Measurements from ENCODE around the gene PHLDA3. TPM values are rescaled to one million over a fixed set of nuclear protein-coding genes. Genes with fewer than 3 reads are reported as not detected.

Gene PHLDA3
- total and polyA plus RNA-seq, 8 donors = 11.1 to 82.7 (median 18.1) TPM

- intact Hi-C loops (cut with DNase I) = no loop called here
- no peak for DNase-seq
These were observed 41.0 kb downstream of the PHLDA3 start for GRCh38 chr1:201427963-201428362.

GRCh38 chr1:201426479-201427310 is 42.3 kb downstream of the PHLDA3 start:
- Histone ChIP-seq H3K4me3 (no peak overlapping the region), H3K27ac (no peak overlapping the region), H3K9me3 (no peaks in the 10 kb centered on the region), H3K36me3 (no peaks in the 10 kb centered on the region), H3K4me1 (no peaks in the 10 kb centered on the region), H3K27me3 (no peaks in the 10 kb centered on the region)
- ATAC-seq = no peak
- TF ChIP-seq, protein P1, sequence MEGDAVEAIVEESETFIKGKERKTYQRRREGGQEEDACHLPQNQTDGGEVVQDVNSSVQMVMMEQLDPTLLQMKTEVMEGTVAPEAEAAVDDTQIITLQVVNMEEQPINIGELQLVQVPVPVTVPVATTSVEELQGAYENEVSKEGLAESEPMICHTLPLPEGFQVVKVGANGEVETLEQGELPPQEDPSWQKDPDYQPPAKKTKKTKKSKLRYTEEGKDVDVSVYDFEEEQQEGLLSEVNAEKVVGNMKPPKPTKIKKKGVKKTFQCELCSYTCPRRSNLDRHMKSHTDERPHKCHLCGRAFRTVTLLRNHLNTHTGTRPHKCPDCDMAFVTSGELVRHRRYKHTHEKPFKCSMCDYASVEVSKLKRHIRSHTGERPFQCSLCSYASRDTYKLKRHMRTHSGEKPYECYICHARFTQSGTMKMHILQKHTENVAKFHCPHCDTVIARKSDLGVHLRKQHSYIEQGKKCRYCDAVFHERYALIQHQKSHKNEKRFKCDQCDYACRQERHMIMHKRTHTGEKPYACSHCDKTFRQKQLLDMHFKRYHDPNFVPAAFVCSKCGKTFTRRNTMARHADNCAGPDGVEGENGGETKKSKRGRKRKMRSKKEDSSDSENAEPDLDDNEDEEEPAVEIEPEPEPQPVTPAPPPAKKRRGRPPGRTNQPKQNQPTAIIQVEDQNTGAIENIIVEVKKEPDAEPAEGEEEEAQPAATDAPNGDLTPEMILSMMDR (IDR thresholded peaks at IDR 0.05) = no peak
- no peak for DNase-seq
- intact Hi-C loops (cut with DNase I) = no loop called here

More at GRCh38 chr1:201427963-201428362, 41.0 kb downstream of the PHLDA3 start:
- Histone ChIP-seq H3K36me3 (no peaks in the 10 kb centered on the region), H3K27me3 (no peaks in the 10 kb centered on the region), H3K4me1 (no peaks in the 10 kb centered on the region), H3K27ac (no peak overlapping the region), H3K4me3 (no peak overlapping the region), H3K9me3 (no peaks in the 10 kb centered on the region)
- TF ChIP-seq, protein P1 (IDR thresholded peaks at IDR 0.05) = no peak
- peak; percentile 20 for ATAC-seq

GRCh38 chr1:201424146-201424545 is 44.8 kb downstream of the PHLDA3 start:
- Histone ChIP-seq H3K27me3 (no peaks in the 10 kb centered on the region), H3K4me1 (no peaks in the 10 kb centered on the region), H3K36me3 (no peaks in the 10 kb centered on the region), H3K9me3 (no peaks in the 10 kb centered on the region), H3K27ac (no peak overlapping the region), H3K4me3 (no peak overlapping the region)
- TF ChIP-seq, protein P1 (IDR thresholded peaks at IDR 0.05) = no peak
- intact Hi-C loops (cut with DNase I) = no loop called here
- ATAC-seq (no peak), DNase-seq (no peak)

DNA sequence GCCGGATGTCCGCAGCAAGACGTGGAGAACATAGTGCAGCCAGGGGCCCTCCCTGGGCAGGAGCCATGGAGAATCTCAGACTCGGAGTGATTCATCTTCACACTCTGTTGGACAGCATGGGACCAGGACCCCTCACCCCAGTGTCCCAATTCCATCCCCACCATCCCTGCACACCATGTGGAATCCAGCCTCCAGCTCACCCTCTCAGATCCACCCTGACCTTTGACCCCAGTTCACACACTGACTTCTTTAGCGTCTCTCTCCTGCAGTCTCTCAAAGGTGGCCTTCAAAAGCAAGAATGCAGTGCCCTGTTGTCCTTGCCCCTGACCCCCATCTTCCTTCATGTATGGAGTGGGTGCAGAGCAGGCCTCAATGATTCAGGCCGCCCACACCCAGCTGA is 45.3 kb downstream of the PHLDA3 start:
- TF ChIP-seq, protein P1 (IDR thresholded peaks at IDR 0.05) = no peak
- no peak for DNase-seq
- no peak for ATAC-seq
- Histone ChIP-seq H3K36me3 (no peaks in the 10 kb centered on the region), H3K27ac (no peak overlapping the region), H3K9me3 (no peaks in the 10 kb centered on the region), H3K4me3 (no peak overlapping the region), H3K4me1 (no peaks in the 10 kb centered on the region), H3K27me3 (no peaks in the 10 kb centered on the region)
- intact Hi-C loops (cut with DNase I) = no loop called here

DNA sequence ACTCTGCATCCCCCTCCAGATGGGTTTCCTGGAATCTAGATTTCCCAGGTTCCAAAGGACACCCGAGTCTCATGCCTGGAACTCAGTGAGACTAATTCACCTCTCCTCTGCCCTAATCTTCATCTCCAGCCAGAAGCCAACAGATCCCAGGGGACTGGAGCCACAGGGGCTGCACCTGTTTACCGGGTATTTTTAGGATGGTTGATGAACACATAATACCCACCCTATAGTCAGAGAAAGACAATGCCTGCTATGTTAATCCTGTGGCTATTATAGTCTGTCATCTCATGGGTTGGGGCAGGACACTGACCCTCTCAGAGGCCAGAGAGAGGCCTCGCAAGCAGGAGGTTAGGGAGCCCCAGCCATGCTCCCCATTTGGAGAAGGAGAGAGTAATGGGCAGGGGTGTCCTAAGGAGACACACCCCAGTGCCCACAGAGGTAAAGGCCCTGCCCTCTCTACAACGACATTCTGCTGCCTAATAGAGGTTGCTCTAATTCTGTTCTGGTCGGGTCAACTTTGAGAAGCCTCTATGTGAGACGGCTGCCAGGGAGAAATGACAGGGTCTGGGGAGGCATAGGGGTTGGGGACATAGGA is 46.5 kb downstream of the PHLDA3 start:
- H3K27ac ChIP-seq = no peak overlapping the region
- no peak overlapping the region for H3K4me3 ChIP-seq
- no peaks in the 10 kb centered on the region for H3K27me3 ChIP-seq
- intact Hi-C loops (cut with DNase I) = no loop called here
- DNase-seq (no peak), ATAC-seq (no peak)
- TF ChIP-seq, protein P1 (IDR thresholded peaks at IDR 0.05) = no peak
- no peaks in the 10 kb centered on the region for H3K36me3 ChIP-seq
- no peaks in the 10 kb centered on the region for H3K9me3 ChIP-seq
- no peaks in the 10 kb centered on the region for H3K4me1 ChIP-seq

Measured in left lung (tissue), 10 donors.